ENCODE data around the gene LSM7.

The LSM7 gene

DNA sequence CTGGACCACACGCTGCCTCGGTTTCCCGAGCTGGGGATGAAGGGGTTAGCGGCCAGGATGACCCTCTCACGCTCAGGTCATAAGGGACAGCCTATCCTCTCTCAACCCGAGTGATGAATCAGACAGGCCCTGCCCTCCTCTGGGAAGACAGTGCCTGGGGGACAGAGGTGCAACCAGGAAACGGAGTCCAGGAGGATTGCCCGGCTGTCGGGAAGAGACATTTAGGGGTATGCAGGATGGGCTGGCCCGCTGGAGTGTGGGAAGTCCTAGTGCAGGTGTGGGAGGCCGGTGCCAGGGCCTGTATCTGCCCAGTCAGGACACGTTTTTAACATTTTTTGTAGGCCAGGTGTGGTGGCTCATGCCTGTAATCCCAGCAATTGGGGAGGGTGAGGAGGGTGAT lies 8.3 kb downstream of the LSM7 start:
- no peak for DNase-seq

- DNase-seq: no peak
These were observed 8.8 kb downstream of the LSM7 start for GRCh38 chr19:2319551-2319950.

DNA sequence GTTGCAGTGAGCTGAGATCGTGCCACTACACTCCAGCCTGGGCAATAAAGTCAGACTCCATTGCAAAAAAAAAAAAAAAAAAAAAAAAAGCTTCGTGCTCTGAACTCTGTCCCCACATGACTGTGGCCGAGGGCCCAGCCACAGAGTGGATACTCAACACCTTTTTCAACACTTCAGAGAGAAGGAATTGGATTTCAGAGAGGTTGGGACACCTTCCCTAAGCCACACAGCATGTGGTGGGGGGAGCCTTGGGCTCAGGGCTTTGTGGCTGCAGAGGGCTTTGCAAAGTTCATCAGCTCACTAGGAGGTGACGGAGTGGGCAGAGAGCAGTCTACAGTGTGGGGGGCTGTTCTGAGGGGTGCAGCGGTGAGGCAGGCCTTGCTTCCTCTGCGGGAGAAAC lies 9.5 kb downstream of the LSM7 start:
- DNase-seq: no peak

GRCh38 chr19:2317756-2318155 lies 10.6 kb downstream of the LSM7 start:
- no peak for DNase-seq

GRCh38 chr19:2317300-2317699 lies 11.1 kb downstream of the LSM7 start:
- DNase-seq: no peak

- DNase-seq: peak; percentile 39
These were observed 12.5 kb downstream of the LSM7 start for GRCh38 chr19:2315818-2316353.

- DNase-seq: no peak
These were observed 13.1 kb downstream of the LSM7 start for GRCh38 chr19:2315121-2315817.

GRCh38 chr19:2312820-2313501 lies 15.4 kb downstream of the LSM7 start:
- DNase-seq: no peak

DNA sequence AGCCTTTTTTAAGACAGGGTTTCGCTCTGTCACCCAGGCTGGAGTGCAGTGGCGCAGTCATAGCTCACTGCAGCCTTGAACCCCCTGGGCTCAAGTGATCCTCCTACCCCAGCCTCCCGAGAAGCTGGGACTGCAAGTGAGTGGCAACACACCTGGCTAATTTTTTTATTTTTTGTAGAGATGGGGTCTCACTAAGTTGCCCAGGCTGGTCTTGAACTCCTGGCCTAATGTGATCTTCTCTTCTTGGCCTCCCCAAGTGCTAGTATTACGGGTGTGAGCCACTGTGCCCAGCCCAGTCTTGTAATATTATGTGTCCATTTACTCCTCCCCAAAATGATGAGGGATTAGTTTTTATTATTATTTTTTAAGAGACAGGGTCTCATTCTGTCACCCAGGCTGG lies 17.3 kb downstream of the LSM7 start:
- DNase-seq: no peak

DNA sequence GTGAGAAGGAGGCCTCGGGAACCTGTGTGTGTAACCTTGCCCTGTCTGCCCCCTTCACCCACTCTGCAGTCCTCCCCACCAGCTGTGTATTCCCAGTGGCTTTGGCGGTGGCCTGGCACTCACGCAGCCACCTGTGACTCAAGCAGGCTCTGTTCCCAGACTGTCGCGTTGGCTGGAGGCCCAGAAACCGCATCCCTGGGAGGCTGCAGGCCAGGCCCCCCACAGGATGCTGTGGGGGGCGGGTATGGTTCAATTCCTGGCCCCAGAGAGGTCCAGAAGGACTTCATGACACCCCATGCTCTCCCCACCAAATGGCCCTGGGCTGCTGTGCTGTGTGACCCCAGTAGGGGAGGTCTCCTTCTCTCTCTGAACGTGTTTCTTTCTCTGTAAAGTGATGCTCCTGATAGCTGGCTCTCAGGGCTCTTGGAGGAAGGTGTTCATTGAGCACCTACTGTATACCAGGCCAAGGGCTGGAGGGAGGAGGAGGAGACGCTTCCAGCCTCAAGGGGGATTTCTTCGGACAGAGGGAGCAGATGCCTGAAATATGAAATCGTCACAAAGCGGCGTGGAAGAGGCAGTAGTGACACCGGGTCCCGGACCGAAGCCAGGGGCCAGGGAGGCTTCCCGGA lies 18.5 kb downstream of the LSM7 start:
- DNase-seq: no peak

DNA sequence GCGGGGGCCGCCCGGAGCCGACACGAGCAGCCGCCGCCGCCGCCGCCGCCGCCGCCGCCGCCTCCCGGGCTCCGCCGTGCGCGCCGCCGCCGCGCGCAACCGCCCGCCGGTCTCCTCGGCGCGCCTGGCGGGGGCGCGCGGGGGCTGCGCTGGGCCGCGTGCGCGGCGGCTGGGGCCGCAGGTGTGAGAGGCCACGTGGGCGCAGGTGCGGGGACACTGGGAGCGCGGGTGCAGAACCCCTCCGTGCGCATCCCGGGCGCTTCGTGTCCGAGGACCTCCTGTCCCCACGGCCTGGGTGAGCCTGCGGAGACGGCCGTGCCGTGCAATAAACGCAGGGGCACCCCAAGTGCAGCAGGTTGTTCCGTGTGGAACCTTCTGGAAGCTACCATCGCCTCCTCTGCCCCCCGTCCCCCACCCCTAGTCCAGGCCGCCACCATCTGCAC lies 20.3 kb downstream of the LSM7 start, which contains the start of gene LINGO3:
TSS of gene LINGO3 (minus strand) at position 41 of the 443 bp plus-strand sequence. CDS start 16,378 bp downstream, outside the sequence.
- no peak for DNase-seq

DNA sequence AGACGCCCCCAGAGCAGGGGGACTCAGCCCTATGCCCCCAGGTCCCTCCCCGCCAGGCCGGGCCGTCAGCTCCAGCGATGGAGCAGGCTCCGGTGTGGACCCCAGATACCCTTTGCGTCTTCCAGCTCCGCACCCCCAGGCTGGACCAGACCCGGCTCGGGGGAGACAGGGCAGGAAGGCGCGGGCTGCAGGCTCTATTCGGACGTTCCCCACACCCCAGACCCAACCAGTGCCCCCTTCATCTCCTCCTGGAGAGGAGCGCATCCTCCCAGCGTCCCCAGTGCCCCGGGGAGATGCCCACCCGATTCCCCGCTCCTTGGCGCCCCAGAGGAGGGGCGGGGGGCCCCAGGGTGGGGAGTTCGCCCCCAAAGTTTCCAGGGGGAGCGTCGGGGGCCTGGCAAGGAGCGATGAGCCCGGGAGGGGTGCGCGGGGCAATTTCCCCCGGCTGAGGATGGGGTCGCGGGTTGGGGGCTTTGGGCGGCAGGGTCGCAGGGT lies 20.8 kb downstream of the LSM7 start:
- DNase-seq: no peak

DNA sequence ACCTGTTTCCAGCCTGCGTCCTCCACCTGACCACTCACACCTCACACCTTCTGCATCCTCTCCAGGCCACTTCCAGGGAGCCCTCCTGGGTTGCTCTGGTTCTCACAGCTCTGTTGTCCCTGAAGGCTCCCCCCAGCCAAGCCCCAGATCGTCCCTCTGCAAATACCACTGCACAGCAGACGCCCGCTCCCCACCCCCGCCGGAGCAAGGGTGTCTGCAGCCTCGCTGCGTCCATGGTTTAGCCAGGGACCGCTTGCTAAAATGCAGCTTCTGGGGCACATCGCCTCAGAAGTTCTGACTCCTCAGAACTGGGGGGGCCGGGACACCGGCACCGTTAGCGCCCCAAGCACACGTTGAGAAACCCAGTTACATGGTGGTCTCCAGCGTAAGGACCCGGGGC lies 21.4 kb downstream of the LSM7 start:
- DNase-seq: no peak

- no peak for DNase-seq
These were observed 22.0 kb downstream of the LSM7 start for GRCh38 chr19:2306281-2306806.

DNA sequence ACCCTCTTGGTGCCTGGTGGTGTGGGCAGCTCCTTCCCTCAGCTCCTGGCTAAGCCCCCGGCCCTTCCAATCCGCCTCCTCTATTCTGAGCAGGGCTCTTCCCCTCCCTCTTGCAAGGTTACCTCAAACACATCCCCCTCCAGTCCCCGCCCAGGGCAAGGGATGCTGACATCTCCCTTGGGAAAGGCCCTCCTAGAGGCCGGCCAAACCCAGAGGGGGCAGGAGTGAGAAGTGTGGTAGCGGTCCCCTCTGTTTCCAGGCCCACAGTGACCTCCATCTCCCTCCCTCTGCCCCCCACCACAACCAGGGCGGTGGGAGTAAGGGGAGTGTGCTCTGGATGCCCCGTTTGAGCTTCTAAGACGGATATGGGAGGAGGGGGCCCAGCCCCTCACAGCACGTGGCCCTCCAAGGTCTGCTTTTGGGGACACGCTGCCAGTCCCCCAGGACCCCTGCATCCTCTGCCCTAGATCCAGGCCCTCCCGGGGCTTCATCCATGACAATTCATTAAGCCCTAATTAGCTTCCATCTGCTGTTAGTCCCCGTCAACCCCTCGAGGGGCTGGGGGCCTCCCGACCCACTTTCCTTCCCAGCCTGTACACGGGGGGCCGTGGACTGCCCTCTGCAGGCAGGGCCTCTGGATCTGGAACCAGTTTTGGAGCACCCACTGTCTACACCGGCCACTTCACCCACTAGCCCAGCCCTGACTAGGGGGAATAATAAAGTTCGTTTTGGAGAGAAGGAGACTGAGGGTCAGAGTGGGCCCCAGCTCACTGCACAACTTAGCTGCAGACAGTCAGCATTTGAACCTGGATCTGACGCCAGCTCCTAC lies 22.7 kb downstream of the LSM7 start:
- DNase-seq: no peak

GRCh38 chr19:2303211-2303798 lies 25.1 kb downstream of the LSM7 start:
- DNase-seq: no peak

GRCh38 chr19:2302319-2303210 lies 25.8 kb downstream of the LSM7 start:
- DNase-seq: no peak

GRCh38 chr19:2300533-2300932 lies 27.9 kb downstream of the LSM7 start:
- no peak for DNase-seq

- no peak for DNase-seq
These were observed 32.2 kb downstream of the LSM7 start for GRCh38 chr19:2296141-2296540.

DNA sequence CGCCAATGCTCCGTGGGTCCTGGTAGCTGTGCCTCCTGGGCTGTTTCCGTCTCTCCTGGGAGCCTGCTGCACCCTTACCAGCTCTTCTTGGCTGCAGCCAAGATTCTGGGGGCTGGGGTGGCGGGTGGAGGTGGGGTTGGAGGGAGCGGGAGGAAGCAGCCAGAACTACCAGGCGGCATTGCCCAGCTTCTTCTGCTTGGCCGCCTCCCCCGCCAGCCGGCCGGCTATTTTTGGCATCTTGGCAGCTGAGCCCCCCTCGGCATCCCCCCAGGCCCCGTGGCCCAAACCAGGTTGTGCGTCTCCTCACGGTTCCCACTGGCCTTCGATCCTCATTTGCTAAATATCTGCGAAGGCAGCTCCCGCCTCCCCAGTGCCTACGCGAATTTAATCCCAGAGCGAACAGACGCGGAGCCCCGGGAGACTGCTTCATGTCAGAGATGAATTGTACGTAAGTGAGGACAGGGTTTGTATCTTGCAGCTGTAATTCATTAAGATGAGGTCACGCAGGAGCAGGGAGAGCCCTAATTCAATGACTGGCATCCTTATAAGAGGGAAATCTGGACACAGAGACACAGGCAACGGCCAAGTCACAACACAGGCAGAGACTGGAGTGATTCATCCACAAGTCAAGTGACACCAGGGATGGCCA lies 33.6 kb downstream of the LSM7 start:
- no peak for DNase-seq

Data from CD4-positive, alpha-beta T cell treated with Interleukin-21 for 1 hour (primary cell).